Measurements from ENCODE around the gene ATP4A.

DNA sequence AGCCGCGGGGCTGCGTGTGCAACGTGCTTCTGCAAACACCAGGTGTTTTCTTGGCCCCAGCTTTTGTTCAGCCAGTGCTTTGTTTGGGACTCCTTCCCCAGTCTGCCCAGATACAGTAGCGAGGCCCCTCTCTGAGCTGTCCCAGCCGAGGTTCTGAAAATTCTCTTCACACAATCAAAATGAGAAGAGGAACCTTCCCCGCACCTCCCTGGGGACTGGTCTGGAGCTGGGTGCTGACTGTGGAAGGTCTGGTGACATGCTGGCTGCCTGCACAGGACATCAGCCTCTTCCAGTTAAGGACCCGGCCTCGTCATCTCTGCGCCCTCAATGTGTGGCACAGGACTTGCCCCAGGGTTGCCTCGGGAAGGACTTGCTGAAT lies 4.2 kb downstream of the ATP4A start:
- TF ChIP-seq TAF1 (IDR thresholded peaks at IDR 0.05; ENCODE audit: borderline replicate concordance, low read depth, low read length), result no peak
- TF ChIP-seq POLR2A (IDR thresholded peaks at IDR 0.05; ENCODE audit: low read depth, low read length), result no peak
- no peak for TF ChIP-seq POLR2AphosphoS5 (IDR thresholded peaks at IDR 0.05; ENCODE audit: low read depth, low read length)

Data from GM12892 (cell line).